Thyroid gland (tissue), 4 donors: ENCODE measurements around the gene ANXA6. TPM values are rescaled to one million over a fixed set of nuclear protein-coding genes. Genes with fewer than 3 reads are reported as not detected.

Source experiments
- DNase-seq, 2 donors: peaks; one replicate each; pipeline ENCODE4 v3.0.0-alpha.2; 2019
- H3K27ac ChIP-seq, 3 donors: fragments of 200-600 bp; sonication (generic); 1 replicate in 2 of 3; 2 replicates in 1 of 3; pipeline ENCODE4 v1.5.1; 2016 to 2019; ENCODE audit warnings: mild to moderate bottlenecking in 1 of 3, moderate library complexity in 1 of 3
- H3K27me3 ChIP-seq: fragments of 200-600 bp; sonication (generic); one replicate; pipeline ENCODE4 v1.5.1; 2019
- H3K36me3 ChIP-seq, 2 donors: fragments of 200-600 bp; sonication (generic); one replicate each; pipeline ENCODE4 v1.5.1; 2016 to 2019
- H3K4me1 ChIP-seq, 2 donors: fragments of 200-600 bp; sonication (generic); one replicate each; pipeline ENCODE4 v1.5.1; 2017 to 2019
- H3K4me3 ChIP-seq, 3 donors: fragments of 200-600 bp; sonication (generic); replicated peaks in 1 of 3; 1 replicate in 2 of 3; 2 replicates in 1 of 3; pipeline ENCODE4 v1.5.1; 2016; ENCODE audit warnings: mild to moderate bottlenecking in 1 of 3
- H3K9me3 ChIP-seq: fragments of 200-600 bp; sonication (generic); one replicate; pipeline ENCODE4 v1.5.1; 2017
- CTCF ChIP-seq, 6 experiments: fragments of 200-600 bp in 3 of 6; fragments of 450-650 bp in 3 of 6; sonication (generic) in 3 of 6; IDR thresholded peaks; one replicate each; pipeline ENCODE4 v1.5.1; 2016 to 2019; ENCODE audit warnings: antibody characterized with exemption in 6 of 6, mild to moderate bottlenecking in 2 of 6, inconsistent platforms in 1 of 6, moderate library complexity in 1 of 6
- POLR2A ChIP-seq, 2 donors: fragments of 450-650 bp; IDR thresholded peaks; one replicate each; pipeline ENCODE4 v1.6.1; 2017; ENCODE audit warnings: antibody characterized with exemption in 2 of 2, mild to moderate bottlenecking in 2 of 2, moderate library complexity in 1 of 2
- WGBS, 2 donors: methylation state at CpG; one replicate each; pipeline ENCODE4 v1.1.5; 2017; 5-methylcytosine and 5-hydroxymethylcytosine counted together
- intact Hi-C: fragments of 100-400 bp; cut with DNase I; formaldehyde crosslinking; loops from one replicate; pipeline ENCODE4 v1.15.1; 2023
- total RNA-seq, 4 donors: library from RNA; depleted of rRNA; stranded (reverse); fragments of >200 nt; gene quantifications; one replicate each; pipeline ENCODE4 v1.2.3, GENCODE V29; 2016

ANXA6 gene
- total RNA-seq, 4 donors from 2014 or later, result 122 to 283 (median 180) TPM

- peak; percentile 51 to 56 for DNase-seq
- intact Hi-C loops, result no loop called here
- no peaks in the 10 kb centered on the region for H3K27me3 ChIP-seq
- H3K4me1 ChIP-seq, result peaks cover 45 to 75% of the 10 kb centered on the region in 2 donors
- H3K9me3 ChIP-seq, result no peaks in the 10 kb centered on the region
- H3K36me3 ChIP-seq, result no peaks in the 10 kb centered on the region
- WGBS, 2 donors, result 50% methylated on average over 5 of the region's 5 CpGs
- H3K27ac ChIP-seq, result peak overlapping the region in 2 of 3 donors; percentile 26 to 41
- H3K4me3 ChIP-seq, result no peak overlapping the region
- TF ChIP-seq POLR2A (IDR thresholded peaks at IDR 0.05) (no peak), CTCF (IDR thresholded peaks at IDR 0.05) (no peak)
Measured at GRCh38 chr5:151095341-151096000, 62.1 kb downstream of the ANXA6 start.

GRCh38 chr5:151094852-151095245 lies 62.7 kb downstream of the ANXA6 start:
- Histone ChIP-seq H3K9me3 (no peaks in the 10 kb centered on the region), H3K27ac (peak overlapping the region in 2 of 3 donors; percentile 41 to 73), H3K4me3 (no peak overlapping the region), H3K4me1 (peaks cover 38 to 69% of the 10 kb centered on the region in 2 donors), H3K36me3 (no peaks in the 10 kb centered on the region), H3K27me3 (no peaks in the 10 kb centered on the region)
- intact Hi-C loops, result no loop called here
- DNase-seq, result no peak
- no peak for TF ChIP-seq POLR2A (IDR thresholded peaks at IDR 0.05)
- TF ChIP-seq CTCF (IDR thresholded peaks at IDR 0.05), result no peak
- 49 to 51% methylated on average over 8 of the region's 8 CpGs for WGBS, 2 donors

GRCh38 chr5:151094030-151094851 lies 63.3 kb downstream of the ANXA6 start:
- WGBS, 2 donors, result 62 to 67% methylated on average over 12 of the region's 12 CpGs
- H3K27me3 ChIP-seq, result no peaks in the 10 kb centered on the region
- TF ChIP-seq CTCF (IDR thresholded peaks at IDR 0.05) (no peak), POLR2A (IDR thresholded peaks at IDR 0.05) (no peak)
- H3K36me3 ChIP-seq, result no peaks in the 10 kb centered on the region
- no peak for DNase-seq
- intact Hi-C loops, result no loop called here
- H3K4me1 ChIP-seq, result peaks cover 32 to 63% of the 10 kb centered on the region in 2 donors
- H3K9me3 ChIP-seq, result no peaks in the 10 kb centered on the region
- no peak overlapping the region for H3K4me3 ChIP-seq
- peak overlapping the region; percentile 24 to 73 (median 48) for H3K27ac ChIP-seq

- H3K27me3 ChIP-seq, result no peaks in the 10 kb centered on the region
- no peaks in the 10 kb centered on the region for H3K9me3 ChIP-seq
- no peak for TF ChIP-seq CTCF (IDR thresholded peaks at IDR 0.05)
- no peak for TF ChIP-seq POLR2A (IDR thresholded peaks at IDR 0.05)
- no peak overlapping the region for H3K4me3 ChIP-seq
- intact Hi-C loops, result no loop called here
- WGBS, 2 donors, result 41 to 67% methylated on average over 2 of the region's 2 CpGs
- H3K36me3 ChIP-seq, result no peaks in the 10 kb centered on the region
- H3K27ac ChIP-seq, result peak overlapping the region in 2 of 3 donors; percentile 48 to 73
- DNase-seq, result no peak
- peaks cover 25 to 55% of the 10 kb centered on the region in 2 donors for H3K4me1 ChIP-seq
Measured at GRCh38 chr5:151093476-151093889, 64.1 kb downstream of the ANXA6 start.

- no peaks in the 10 kb centered on the region for H3K36me3 ChIP-seq
- H3K27ac ChIP-seq, result peak overlapping the region in 1 of 3 donors; percentile 73
- intact Hi-C loops, result no loop called here
- DNase-seq, result no peak
- 79 to 98% methylated on average over 2 of the region's 2 CpGs for WGBS, 2 donors
- no peaks in the 10 kb centered on the region for H3K27me3 ChIP-seq
- no peak overlapping the region for H3K4me3 ChIP-seq
- peaks cover 18 to 48% of the 10 kb centered on the region in 2 donors for H3K4me1 ChIP-seq
- no peaks in the 10 kb centered on the region for H3K9me3 ChIP-seq
- TF ChIP-seq CTCF (IDR thresholded peaks at IDR 0.05) (no peak), POLR2A (IDR thresholded peaks at IDR 0.05) (no peak)
Measured at GRCh38 chr5:151092762-151093161, 64.8 kb downstream of the ANXA6 start.
